Measurements from ENCODE around the gene ATP2A1. TPM values are rescaled to one million over a fixed set of nuclear protein-coding genes. Genes with fewer than 3 reads are reported as not detected.

The ATP2A1 gene
- total and polyA plus RNA-seq, 2 experiments from 2014 or later = 0.73 to 4.0 TPM

DNA sequence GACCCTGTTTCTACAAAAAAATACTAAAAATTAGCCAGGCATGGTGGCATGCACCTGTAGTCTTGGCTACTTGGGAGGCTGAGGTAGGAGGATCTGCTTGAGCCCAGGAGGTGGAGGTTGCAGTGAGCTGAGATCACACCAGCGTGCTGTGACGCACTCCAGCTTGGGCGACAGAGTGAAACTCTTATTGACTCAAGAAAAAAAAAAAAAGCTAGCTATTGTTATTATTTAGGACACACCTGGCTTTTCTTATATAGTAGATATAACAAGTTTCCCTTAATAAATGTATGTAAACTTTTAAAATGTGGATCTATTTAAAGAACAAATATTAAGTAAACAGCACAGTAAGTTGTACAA, 44.9 kb downstream of the ATP2A1 start (continued):
- TF ChIP-seq, protein P1, sequence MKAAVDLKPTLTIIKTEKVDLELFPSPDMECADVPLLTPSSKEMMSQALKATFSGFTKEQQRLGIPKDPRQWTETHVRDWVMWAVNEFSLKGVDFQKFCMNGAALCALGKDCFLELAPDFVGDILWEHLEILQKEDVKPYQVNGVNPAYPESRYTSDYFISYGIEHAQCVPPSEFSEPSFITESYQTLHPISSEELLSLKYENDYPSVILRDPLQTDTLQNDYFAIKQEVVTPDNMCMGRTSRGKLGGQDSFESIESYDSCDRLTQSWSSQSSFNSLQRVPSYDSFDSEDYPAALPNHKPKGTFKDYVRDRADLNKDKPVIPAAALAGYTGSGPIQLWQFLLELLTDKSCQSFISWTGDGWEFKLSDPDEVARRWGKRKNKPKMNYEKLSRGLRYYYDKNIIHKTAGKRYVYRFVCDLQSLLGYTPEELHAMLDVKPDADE (IDR thresholded peaks at IDR 0.05) = no peak
- TF ChIP-seq, protein P2, sequence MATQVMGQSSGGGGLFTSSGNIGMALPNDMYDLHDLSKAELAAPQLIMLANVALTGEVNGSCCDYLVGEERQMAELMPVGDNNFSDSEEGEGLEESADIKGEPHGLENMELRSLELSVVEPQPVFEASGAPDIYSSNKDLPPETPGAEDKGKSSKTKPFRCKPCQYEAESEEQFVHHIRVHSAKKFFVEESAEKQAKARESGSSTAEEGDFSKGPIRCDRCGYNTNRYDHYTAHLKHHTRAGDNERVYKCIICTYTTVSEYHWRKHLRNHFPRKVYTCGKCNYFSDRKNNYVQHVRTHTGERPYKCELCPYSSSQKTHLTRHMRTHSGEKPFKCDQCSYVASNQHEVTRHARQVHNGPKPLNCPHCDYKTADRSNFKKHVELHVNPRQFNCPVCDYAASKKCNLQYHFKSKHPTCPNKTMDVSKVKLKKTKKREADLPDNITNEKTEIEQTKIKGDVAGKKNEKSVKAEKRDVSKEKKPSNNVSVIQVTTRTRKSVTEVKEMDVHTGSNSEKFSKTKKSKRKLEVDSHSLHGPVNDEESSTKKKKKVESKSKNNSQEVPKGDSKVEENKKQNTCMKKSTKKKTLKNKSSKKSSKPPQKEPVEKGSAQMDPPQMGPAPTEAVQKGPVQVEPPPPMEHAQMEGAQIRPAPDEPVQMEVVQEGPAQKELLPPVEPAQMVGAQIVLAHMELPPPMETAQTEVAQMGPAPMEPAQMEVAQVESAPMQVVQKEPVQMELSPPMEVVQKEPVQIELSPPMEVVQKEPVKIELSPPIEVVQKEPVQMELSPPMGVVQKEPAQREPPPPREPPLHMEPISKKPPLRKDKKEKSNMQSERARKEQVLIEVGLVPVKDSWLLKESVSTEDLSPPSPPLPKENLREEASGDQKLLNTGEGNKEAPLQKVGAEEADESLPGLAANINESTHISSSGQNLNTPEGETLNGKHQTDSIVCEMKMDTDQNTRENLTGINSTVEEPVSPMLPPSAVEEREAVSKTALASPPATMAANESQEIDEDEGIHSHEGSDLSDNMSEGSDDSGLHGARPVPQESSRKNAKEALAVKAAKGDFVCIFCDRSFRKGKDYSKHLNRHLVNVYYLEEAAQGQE (IDR thresholded peaks at IDR 0.05; ENCODE audit: unreplicated experiment) = no peak
- TF ChIP-seq JUNB (IDR thresholded peaks at IDR 0.05; ENCODE audit: unreplicated experiment) (no peak), STAT1 (IDR thresholded peaks at IDR 0.05; ENCODE audit: unreplicated experiment) (no peak), ZNF331 (CRISPR knock-in tag; IDR thresholded peaks at IDR 0.05; ENCODE audit: low read depth) (no peak)

DNA sequence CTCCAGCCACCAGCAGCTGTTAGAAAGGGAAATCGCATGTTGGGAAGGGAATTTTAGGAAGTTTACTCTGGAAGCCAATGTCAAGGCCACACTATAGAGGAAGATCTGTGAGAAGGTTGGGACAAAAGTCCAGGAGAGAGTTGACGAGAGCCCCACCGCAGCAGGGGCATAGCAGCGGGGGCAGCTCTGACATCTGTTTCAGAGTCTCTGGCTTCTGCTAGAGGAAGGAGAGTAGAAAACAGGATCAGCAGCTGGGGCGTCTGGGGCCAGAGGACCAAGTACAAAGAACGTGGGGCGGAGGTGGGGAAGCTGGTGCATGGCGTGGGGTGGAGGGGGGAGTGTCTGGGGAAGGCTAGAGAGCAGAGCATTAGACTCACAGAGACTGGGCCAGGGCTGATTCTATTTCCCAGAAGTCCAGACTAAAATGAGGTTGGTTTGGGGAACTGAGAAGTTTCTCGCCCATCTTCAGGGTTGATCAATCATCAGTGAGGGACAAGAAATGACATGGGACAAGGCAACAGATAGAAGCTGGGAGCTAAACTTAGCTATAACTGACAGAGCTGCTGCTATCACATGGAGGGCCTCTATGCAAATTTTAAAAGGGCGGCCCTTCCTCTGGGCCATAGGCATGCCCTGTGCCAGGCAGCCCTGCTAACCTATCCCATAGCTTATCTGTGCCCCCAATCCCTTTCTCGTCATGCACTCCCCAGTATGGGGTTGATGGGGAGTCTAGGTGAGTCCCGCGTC, 45.5 kb downstream of the ATP2A1 start:
- Histone ChIP-seq H3K4me2 (peak overlapping the region; percentile 97), H3K4me3 (peak overlapping the region; percentile 98), H3K9me2 (ENCODE audit: insufficient read depth) (no peaks in the 10 kb centered on the region), H3K36me3 (ENCODE audit: insufficient read depth) (0 out of 2 replicates have a peak, but pooled peaks cover under 1% of the 10 kb centered on the region), H2AFZ (peak overlapping the region; percentile 95), H4K20me1 (replicated peaks; ENCODE audit: insufficient read depth) (no peaks in the 10 kb centered on the region; the same call in 1 of the 2 replicates), H3K79me2 (replicated peaks; ENCODE audit: insufficient read depth) (0 out of 2 replicates have a peak, but pooled peaks cover 4% of the 10 kb centered on the region), H3F3A (replicated peaks; ENCODE audit: low read depth) (peaks cover 20% of the 10 kb centered on the region), H3K4me1 (ENCODE audit: insufficient read depth) (peaks cover 10% of the 10 kb centered on the region), H3K27ac (ENCODE audit: low read depth) (peak overlapping the region; percentile 94), H3K27me3 (ENCODE audit: insufficient read depth) (no peaks in the 10 kb centered on the region)
- Mint-ChIP-seq H3K36me3 (ENCODE audit: low read depth) (peaks cover 14% of the 10 kb centered on the region; the same call in 2 of the 3 replicates), H3K27ac (peak overlapping the region; percentile 96), H3K4me1 (peaks cover 11% of the 10 kb centered on the region), H3K4me3 (peak overlapping the region; percentile 95), H3K27me3 (ENCODE audit: insufficient read depth, low read depth, poor library complexity) (peaks cover 14% of the 10 kb centered on the region), H3K9me3 (no peaks in the 10 kb centered on the region; the same call in 1 of the 3 replicates)
- TF ChIP-seq ZNF114 (CRISPR knock-in tag; IDR thresholded peaks at IDR 0.05) = no peak
- TF ChIP-seq NANOG (IDR thresholded peaks at IDR 0.05; ENCODE audit: borderline replicate concordance) = no peak
- no peak for TF ChIP-seq EZH2phosphoT487 (IDR thresholded peaks at IDR 0.05; ENCODE audit: unreplicated experiment)
- no peak for TF ChIP-seq ZNF331 (CRISPR knock-in tag; IDR thresholded peaks at IDR 0.05; ENCODE audit: low read depth)
- no peak for TF ChIP-seq JUNB (IDR thresholded peaks at IDR 0.05; ENCODE audit: unreplicated experiment)
- TF ChIP-seq POLR2AphosphoS5 (IDR thresholded peaks at IDR 0.05; ENCODE audit: low read depth) = no peak
- TF ChIP-seq, protein P1 (IDR thresholded peaks at IDR 0.05) = no peak
- TF ChIP-seq, protein P3, sequence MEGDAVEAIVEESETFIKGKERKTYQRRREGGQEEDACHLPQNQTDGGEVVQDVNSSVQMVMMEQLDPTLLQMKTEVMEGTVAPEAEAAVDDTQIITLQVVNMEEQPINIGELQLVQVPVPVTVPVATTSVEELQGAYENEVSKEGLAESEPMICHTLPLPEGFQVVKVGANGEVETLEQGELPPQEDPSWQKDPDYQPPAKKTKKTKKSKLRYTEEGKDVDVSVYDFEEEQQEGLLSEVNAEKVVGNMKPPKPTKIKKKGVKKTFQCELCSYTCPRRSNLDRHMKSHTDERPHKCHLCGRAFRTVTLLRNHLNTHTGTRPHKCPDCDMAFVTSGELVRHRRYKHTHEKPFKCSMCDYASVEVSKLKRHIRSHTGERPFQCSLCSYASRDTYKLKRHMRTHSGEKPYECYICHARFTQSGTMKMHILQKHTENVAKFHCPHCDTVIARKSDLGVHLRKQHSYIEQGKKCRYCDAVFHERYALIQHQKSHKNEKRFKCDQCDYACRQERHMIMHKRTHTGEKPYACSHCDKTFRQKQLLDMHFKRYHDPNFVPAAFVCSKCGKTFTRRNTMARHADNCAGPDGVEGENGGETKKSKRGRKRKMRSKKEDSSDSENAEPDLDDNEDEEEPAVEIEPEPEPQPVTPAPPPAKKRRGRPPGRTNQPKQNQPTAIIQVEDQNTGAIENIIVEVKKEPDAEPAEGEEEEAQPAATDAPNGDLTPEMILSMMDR (conservative IDR thresholded peaks at IDR 0.05; ENCODE audit: low read depth in 2 of 2) = no peak
- ATAC-seq = peak; percentile 16
- peak; percentile 53 for DNase-seq (ENCODE audit: low spot score)

All from GM23338 (cell line).